Prostate gland (tissue), 2 donors: ENCODE results near the gene ODAM.

Experiments
- POLR2A ChIP-seq: fragments of 450-650 bp; IDR thresholded peaks from one replicate; pipeline ENCODE4 v1.6.1; 2016; ENCODE audit warnings: antibody characterized with exemption, mild to moderate bottlenecking
- POLR2AphosphoS5 ChIP-seq: sonication (generic); formaldehyde crosslinking; IDR thresholded peaks from one replicate; pipeline ENCODE4 v1.6.1; 2017; ENCODE audit warnings: antibody characterized with exemption
- TF ChIP-seq, protein P1 (sequence below), 4 experiments: fragments of 200-600 bp in 2 of 4; fragments of 450-650 bp in 2 of 4; sonication (generic) in 2 of 4; IDR thresholded peaks; 1 replicate in 3 of 4; 2 replicates in 1 of 4; pipeline ENCODE4 v1.5.1; 2016 to 2019; ENCODE audit warnings: antibody characterized with exemption in 4 of 4, mild to moderate bottlenecking in 2 of 4, moderate library complexity in 2 of 4

DNA sequence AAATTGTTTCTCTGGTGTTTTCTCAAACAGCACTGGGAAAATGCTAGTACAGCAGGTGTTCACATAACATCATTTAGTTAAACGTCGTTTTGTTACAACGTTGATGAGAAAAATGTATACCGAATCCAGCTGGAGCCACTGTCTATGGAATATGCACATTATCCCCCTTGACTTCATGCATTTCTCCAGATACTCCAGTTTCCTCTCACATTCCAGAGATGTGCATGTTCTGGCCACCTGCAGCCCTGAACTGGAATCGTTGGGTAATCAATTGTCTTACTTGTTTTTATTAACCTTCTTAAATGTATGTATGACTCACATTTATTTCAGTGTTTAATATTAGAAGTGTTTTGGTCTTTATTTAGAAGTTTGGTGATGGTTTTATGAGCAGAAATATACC, 18.4 kb upstream of the ODAM start:
- TF ChIP-seq, protein P1, sequence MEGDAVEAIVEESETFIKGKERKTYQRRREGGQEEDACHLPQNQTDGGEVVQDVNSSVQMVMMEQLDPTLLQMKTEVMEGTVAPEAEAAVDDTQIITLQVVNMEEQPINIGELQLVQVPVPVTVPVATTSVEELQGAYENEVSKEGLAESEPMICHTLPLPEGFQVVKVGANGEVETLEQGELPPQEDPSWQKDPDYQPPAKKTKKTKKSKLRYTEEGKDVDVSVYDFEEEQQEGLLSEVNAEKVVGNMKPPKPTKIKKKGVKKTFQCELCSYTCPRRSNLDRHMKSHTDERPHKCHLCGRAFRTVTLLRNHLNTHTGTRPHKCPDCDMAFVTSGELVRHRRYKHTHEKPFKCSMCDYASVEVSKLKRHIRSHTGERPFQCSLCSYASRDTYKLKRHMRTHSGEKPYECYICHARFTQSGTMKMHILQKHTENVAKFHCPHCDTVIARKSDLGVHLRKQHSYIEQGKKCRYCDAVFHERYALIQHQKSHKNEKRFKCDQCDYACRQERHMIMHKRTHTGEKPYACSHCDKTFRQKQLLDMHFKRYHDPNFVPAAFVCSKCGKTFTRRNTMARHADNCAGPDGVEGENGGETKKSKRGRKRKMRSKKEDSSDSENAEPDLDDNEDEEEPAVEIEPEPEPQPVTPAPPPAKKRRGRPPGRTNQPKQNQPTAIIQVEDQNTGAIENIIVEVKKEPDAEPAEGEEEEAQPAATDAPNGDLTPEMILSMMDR (IDR thresholded peaks at IDR 0.05), result no peak
- TF ChIP-seq POLR2AphosphoS5 (no peak), POLR2A (no peak)
